ENCODE data around the gene KRTAP10-7.
"Not testable (repeated sequence)": the region's sequence is repeated elsewhere in the genome, so short reads cannot be mapped to it uniquely, and the experiment has no call there.

The KRTAP10-7 gene

DNA sequence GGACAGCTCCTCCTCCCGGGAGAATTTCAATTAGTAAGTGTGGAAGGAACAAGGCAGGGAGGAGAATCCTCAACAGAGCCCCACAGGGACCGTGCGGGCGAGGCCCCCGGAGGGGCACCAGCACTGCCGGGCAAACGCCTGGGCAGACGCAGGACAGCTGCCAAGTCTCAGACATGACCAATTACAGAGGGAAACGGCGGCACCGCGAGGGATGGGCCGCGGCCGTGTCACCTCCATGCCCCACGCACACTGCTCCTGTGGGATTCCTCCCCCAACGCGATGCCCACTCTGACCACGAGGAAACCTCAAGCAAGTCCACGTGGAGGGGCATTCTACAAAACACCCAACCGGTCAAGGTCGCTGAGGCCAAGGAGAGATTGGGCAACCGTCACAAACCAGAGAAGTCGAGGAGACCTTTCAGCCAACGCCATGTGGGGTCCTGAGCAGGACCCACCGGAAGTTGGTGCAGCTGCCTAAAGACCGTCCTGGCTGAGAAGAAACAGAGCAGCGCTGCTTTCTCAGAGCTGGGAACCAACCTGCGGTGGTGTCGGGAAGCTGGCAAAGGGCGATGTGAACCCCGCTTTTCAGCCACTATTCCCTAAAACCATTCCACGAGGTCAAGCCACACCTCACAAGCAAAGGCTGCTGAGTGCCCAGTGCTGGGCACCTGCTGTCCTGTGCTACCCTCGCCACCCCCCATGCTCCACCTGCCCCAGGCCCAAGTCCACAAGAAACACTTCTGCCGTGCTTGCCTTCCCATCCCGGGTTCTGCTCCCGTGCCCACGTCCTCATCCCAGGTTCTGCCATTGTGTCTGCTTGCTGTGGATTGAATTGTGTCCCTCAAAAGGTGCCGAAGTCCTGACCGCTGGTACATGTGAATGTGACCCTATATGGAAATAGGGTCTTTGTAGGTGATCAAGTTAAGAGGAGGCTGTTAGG lies 28.3 kb upstream of the KRTAP10-7 start:
- DNase-seq = no peak

DNA sequence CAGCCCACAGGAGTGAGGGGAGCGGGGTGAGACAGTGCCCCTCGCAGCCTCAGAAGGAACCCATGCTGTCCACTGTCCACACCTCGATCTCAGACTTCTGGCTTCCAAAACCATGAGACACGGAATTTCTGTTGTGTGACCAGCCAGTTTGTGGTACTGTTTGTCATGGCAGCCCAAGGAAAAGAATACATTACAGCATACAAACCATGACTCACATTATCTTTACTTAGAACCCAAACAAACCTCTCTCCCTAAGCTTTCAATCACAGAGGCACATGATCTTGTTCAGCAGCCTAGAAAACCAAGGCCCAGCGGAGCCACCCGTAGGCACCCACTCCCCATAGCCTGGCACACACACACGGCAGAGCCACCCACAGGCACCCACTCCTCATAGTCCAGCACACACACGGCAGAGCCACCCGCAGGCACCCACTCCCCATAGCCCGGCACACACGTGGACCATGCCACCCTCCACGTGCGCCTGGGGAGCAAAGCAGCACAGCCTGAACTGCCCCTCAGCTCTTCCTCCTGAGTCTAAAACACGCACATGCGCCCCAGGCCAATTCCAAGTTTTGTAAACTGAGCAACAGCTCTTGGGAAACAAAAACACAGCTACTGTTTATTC lies 27.3 kb upstream of the KRTAP10-7 start:
- DNase-seq = peak in 1 of 3 experiments; percentile 69

DNA sequence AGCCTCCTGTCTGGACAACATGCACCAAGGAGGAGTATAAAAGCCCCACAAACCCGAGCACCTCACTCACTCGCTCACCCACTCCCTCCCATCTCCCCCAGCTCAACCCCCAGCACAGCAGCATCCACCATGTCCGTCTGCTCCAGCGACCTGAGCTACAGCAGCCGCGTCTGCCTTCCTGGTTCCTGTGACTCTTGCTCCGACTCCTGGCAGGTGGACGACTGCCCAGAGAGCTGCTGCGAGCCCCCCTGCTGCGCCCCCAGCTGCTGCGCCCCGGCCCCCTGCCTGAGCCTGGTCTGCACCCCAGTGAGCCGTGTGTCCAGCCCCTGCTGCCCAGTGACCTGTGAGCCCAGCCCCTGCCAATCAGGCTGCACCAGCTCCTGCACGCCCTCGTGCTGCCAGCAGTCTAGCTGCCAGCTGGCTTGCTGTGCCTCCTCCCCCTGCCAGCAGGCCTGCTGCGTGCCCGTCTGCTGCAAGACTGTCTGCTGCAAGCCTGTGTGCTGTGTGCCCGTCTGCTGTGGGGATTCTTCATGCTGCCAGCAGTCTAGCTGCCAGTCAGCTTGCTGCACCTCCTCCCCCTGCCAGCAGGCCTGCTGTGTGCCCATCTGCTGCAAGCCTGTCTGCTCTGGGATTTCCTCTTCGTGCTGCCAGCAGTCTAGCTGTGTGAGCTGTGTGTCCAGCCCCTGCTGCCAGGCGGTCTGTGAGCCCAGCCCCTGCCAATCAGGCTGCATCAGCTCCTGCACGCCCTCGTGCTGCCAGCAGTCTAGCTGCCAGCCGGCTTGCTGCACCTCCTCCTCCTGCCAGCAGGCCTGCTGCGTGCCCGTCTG lies 26.6 kb upstream of the KRTAP10-7 start, which contains the start of gene KRTAP10-4:
TSS of gene KRTAP10-4 (plus strand) at position 100 of the 827 bp plus-strand sequence. CDS start at position 130, 30 bp downstream.
- peak in 2 of 3 experiments; percentile 68 to 82 for DNase-seq

DNA sequence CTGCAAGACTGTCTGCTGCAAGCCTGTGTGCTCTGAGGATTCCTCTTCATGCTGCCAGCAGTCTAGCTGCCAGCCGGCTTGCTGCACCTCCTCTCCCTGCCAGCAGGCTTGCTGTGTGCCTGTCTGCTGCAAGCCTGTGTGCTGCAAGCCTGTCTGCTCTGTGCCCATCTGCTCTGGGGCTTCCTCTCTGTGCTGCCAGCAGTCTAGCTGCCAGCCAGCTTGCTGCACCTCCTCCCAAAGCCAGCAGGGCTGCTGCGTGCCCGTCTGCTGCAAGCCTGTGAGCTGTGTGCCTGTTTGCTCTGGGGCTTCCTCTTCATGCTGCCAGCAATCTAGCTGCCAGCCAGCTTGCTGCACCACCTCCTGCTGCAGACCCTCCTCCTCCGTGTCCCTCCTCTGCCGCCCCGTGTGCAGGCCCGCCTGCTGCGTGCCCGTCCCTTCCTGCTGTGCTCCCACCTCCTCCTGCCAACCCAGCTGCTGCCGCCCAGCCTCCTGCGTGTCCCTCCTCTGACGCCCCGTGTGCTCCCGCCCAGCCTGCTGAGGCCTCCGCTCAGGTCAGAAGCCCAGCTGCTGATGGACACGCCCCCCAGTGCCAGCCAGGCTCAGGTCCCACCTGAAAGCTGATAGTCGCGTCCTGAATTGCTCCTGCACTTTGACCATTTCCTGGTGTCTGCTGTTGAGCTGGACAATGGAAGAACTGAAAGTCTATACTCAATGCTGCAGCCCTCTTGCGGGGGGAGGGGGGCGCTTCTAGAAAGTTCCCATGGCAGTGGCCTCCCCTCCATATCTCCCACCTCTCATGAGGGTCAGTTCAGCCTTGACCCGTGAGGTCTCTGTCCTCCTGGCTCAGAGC lies 25.7 kb upstream of the KRTAP10-7 start:
- DNase-seq = peak in 2 of 3 experiments; percentile 33 to 59

- DNase-seq = no peak
Observed at GRCh38 chr21:44575307-44576024, 24.9 kb upstream of the KRTAP10-7 start.

DNA sequence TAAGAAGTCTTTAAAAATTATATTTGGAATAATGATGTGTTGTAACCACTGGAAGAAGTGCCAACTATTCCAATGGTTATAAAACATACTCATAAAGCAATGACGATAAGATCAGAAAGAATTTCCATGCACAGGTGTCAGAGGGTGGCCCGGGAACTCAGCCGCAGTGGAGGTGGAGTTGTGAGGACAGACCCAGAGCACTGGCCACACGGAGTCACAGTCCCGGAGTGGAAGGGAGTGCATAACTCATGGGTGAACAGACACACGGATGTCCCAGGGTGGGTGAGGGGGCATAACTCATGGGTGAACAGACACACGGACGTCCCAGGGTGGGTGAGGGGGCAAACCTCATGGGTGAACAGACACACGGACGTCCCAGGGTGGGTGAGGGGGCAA lies 24.4 kb upstream of the KRTAP10-7 start:
- no peak for DNase-seq

GRCh38 chr21:44578371-44579055 lies 21.9 kb upstream of the KRTAP10-7 start:
- no peak for DNase-seq

DNA sequence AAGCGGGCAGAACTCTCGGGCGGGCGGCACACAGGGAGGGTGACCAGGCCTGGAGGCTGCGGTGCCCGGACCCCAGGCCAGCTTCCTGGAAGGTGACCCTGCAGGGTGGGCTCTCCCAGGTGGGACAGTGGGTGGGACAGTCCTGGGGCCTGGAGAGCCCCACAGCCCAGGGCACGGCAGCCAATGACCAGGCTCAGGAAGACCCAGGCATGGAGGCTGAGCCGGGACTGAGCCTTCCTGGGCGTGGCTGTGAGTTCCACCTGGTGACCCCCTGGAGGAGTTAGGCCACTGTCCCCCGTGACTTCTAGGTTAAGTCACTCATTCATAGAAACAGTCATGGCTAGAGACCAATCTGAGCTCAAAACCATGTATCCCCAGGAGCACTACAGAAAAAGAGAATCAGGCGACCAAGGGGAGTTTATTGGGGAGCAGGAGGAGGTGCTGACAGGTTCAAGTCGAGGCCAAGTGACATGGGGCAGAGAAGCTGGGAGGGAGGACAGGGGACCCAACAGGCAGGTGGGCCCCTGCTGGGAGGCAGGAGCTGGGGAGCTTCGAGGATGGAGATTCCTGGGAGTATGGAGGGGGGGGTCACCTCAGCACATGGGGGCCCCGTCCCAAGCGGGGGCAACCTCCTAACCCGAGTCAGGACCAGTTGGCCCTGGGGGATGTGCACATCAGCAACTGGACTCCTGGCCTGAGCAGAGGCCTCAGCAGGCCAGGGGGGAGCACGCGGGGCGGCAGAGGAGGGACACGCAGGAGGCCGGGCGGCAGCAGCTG lies 21.2 kb upstream of the KRTAP10-7 start:
- no peak for DNase-seq

GRCh38 chr21:44579833-44580144 lies 20.6 kb upstream of the KRTAP10-7 start:
- no peak for DNase-seq

DNA sequence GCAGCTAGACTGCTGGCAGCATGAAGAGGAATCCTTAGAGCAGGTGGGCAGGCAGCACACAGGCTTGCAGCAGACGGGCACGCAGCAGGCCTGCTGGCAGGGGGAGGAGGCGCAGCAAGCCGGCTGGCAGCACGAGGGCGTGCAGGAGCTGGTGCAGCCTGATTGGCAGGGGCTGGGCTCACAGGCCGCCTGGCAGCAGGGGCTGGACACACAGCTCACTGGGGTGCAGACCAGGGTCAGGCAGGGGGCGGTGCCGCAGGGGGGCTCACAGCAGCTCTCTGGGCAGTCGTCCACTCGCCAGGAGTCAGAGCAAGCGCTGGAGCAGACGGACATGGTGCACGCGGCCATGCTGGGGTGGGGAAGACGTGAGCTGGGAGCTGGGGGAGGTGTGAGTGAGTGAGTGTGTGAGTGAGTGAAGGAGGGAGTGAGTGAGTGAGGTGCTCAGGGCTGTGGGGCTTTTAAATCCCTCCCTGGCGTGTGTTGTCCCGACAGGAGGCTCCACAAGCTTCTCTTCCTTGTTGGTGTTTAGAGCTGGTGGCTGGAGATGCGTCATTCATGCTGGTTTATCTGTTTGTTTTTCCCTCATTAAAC lies 20.1 kb upstream of the KRTAP10-7 start, which contains the start of gene KRTAP10-5:
TSS of gene KRTAP10-5 (minus strand) at position 374 of the 591 bp plus-strand sequence. CDS start at position 348, 26 bp downstream.
- not testable (repeated sequence) for DNase-seq

GRCh38 chr21:44581158-44581557 lies 19.2 kb upstream of the KRTAP10-7 start:
- no peak for DNase-seq

GRCh38 chr21:44582055-44582454 lies 18.3 kb upstream of the KRTAP10-7 start:
- peak in 1 of 3 experiments; percentile 17 for DNase-seq

DNA sequence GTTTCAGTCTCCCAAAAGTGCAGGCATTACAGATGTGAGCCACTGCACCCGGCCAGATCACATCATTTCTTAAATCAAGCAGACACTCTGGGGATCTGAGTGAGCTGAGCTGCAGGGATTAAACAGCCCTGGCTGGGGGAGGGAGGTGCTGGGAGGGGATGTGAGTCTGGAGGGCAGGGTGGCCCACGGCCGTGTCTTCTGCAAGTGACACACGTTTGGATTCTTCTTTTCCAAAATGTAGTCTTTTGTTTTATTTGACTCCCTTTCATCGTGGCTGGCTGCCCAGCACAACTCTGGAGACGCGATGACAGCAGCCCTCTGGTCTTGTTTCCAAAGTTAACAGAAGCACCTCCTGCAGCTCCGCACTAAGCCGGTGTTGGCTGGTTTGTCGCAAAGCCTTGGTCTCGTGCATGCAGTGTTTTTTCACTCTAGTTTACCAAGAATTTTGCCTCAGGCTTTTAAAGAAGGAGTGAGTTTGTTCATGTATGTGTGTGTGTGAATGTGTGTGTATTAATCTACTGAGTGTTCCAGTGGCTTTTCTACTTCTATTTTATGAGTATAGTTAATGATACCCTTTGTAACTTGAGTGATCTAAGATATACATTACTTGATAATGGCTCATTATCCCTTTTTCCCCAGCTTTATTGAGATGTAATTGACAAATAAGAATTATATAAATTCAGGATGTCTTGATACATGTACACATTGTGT lies 17.2 kb upstream of the KRTAP10-7 start:
- DNase-seq = peak in 2 of 3 experiments; percentile 76 to 95

- peak in 2 of 3 experiments; percentile 76 to 95 for DNase-seq
Observed at GRCh38 chr21:44583800-44584147, 16.6 kb upstream of the KRTAP10-7 start.

DNA sequence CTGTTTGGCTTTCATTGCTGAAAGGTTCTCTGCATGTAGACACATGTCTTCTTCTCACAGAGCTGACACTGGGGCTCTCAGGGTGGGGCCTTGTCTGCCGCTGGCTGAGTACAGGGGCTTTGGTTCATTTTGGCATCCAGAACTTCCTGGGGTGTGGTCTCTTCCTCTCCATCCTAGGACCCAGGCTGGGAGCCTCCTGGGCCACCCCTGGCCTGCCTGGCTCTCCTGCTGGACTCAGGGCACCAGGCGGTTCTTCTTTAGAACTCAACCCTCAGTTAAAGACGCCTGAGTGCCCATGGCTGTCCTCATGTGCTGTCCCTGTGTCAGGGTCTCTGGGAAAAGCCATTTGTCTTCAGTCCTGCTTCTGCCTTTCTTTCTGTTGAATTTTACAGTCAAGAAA lies 14.5 kb upstream of the KRTAP10-7 start:
- DNase-seq = no peak

GRCh38 chr21:44589094-44589493 lies 11.3 kb upstream of the KRTAP10-7 start:
- no peak for DNase-seq

DNA sequence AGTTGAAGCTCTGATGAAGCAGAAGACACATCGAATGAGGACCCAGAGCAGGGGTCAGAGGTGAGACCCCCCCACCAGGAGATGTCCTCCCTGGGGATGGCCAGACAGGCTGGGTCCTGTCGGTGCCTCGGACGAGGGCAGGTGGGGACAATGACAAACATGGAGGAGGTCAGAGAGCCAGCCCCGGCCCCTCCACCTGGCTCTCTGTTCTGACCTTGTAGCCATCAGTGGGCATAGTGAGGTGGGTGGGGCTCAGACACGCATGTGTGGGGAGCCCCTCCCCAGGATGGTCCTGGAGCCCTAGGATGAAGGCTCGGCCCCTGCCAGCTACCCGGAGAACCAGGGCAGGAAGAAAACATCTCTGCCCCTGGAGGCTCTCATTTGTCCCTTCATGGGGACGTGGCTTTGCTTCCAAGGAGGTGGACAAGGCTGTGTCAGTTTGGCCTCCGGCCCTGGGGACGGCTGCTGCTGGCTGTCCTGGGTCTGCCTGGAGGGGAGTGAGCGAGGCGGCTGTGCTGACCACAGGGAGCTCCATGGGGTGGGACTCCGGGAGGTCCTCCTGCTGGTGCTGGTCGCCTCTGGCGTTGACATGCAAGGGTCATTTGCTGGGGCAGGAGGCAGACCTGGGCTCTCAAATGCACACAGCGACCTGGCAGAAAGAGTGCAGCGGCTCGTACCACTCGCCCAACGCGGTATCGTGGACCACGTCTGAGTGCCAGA lies 10.7 kb upstream of the KRTAP10-7 start:
- no peak for DNase-seq

GRCh38 chr21:44590311-44590721 lies 10.1 kb upstream of the KRTAP10-7 start:
- DNase-seq = no peak

All from NCI-H1417 (cell line).